Measurements from ENCODE around the gene SEMA4A. TPM values are rescaled to one million over a fixed set of nuclear protein-coding genes. Genes with fewer than 3 reads are reported as not detected.

SEMA4A gene
- total and polyA plus RNA-seq, 5 donors: 2.3 to 3.7 (median 2.7) TPM

DNA sequence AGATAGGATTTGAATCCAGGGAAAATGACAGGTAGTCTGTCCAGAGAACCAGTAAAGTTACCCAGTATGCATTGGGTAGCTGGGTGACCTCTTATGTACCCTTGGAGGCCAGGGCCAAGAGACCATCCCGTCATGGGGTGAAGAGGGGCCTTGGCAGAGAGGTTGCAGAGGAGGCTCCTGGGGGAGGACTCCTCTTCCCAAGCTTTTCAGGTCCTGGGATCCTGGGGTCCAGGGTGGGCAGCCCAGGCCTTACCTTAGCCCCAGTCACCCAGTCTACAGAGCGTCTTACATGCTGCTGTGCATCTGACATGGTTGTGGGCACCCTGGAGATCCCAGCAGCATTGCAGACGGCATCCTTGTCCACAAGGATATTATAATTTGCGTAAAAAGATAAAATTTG lies 73.4 kb downstream of the SEMA4A start:
- Histone ChIP-seq H3K4me3 (ENCODE audit: low read length) (no peak overlapping the region), H3K4me1 (ENCODE audit: control insufficient read depth, insufficient read depth, low read length) (no peaks in the 10 kb centered on the region), H3K27ac (ENCODE audit: low read length) (no peak overlapping the region), H3K9me3 (ENCODE audit: control insufficient read depth, low read length) (no peaks in the 10 kb centered on the region), H3K27me3 (ENCODE audit: control insufficient read depth, insufficient read depth) (no peaks in the 10 kb centered on the region)
- DNase-seq (no peak), ATAC-seq (no peak)
- 86% methylated on average over 4 of the region's 4 CpGs for WGBS
- intact Hi-C loops (cut with DNase I): loop anchor here in 2 of 4 donors (5.0 to 10.0 kb wide), 2 partner anchors 79 to 132 kb away; no protein-coding TSS in a partner anchor

Other genes starting within 250 kb of the SEMA4A start
- gene RIT1, start 242.2 kb upstream of the SEMA4A start, total RNA-seq: 10 to 100 TPM; 21.6 to 26.2 (median 22.5) TPM
- gene RIT1, start 242.2 kb upstream of the SEMA4A start, polyA plus RNA-seq: 9.4 TPM
- 10 to 100 TPM; 24.0 to 29.3 (median 28.8) TPM for gene KHDC4, start 219.2 kb upstream of the SEMA4A start, total RNA-seq
- gene KHDC4, start 219.2 kb upstream of the SEMA4A start, polyA plus RNA-seq: 20.0 TPM
- not detected for gene RXFP4, start 211.9 kb upstream of the SEMA4A start, total RNA-seq
- gene RXFP4, start 211.9 kb upstream of the SEMA4A start, polyA plus RNA-seq: not detected
- 10 to 100 TPM; 56.6 to 75.7 (median 66.7) TPM for gene ARHGEF2, start 175.0 kb upstream of the SEMA4A start, total RNA-seq
- 34.9 TPM for gene ARHGEF2, start 175.0 kb upstream of the SEMA4A start, polyA plus RNA-seq
- gene SSR2, start 132.6 kb upstream of the SEMA4A start, total RNA-seq: 100 to 1,000 TPM in 1 of 4 donors, 10 to 100 TPM in 3; 82.0 to 112 (median 93.1) TPM
- 93.3 TPM for gene SSR2, start 132.6 kb upstream of the SEMA4A start, polyA plus RNA-seq
- gene UBQLN4, start 99.8 kb upstream of the SEMA4A start, total RNA-seq: 10 to 100 TPM; 23.9 to 28.7 (median 27.0) TPM
- 13.7 TPM for gene UBQLN4, start 99.8 kb upstream of the SEMA4A start, polyA plus RNA-seq
- 10 to 100 TPM; 43.8 to 55.2 (median 51.5) TPM for gene LAMTOR2, start 98.8 kb upstream of the SEMA4A start, total RNA-seq
- 100 TPM for gene LAMTOR2, start 98.8 kb upstream of the SEMA4A start, polyA plus RNA-seq
- gene RAB25, start 92.4 kb upstream of the SEMA4A start, total RNA-seq: not detected
- gene RAB25, start 92.4 kb upstream of the SEMA4A start, polyA plus RNA-seq: 0.07 TPM
- gene MEX3A, start 71.1 kb upstream of the SEMA4A start, total RNA-seq: under 1 TPM; 0.17 to 0.33 (median 0.19) TPM
- gene MEX3A, start 71.1 kb upstream of the SEMA4A start, polyA plus RNA-seq: 0.25 TPM
- 100 to 1,000 TPM; 238 to 451 (median 281) TPM for gene LMNA, start 38.9 kb upstream of the SEMA4A start, total RNA-seq
- 247 TPM for gene LMNA, start 38.9 kb upstream of the SEMA4A start, polyA plus RNA-seq
- gene SLC25A44, start 40.5 kb downstream of the SEMA4A start, total RNA-seq: 10 to 100 TPM; 14.2 to 21.5 (median 15.7) TPM
- gene SLC25A44, start 40.5 kb downstream of the SEMA4A start, polyA plus RNA-seq: 8.6 TPM
- 10 to 100 TPM; 55.3 to 62.9 (median 59.5) TPM for gene PMF1, start 59.4 kb downstream of the SEMA4A start, total RNA-seq
- 93.6 TPM for gene PMF1, start 59.4 kb downstream of the SEMA4A start, polyA plus RNA-seq
- under 1 TPM in 3 of 4 donors, not detected in 1; 0.54 to 0.92 (median 0.66) TPM for gene BGLAP, start 88.6 kb downstream of the SEMA4A start, total RNA-seq
- 0.45 TPM for gene BGLAP, start 88.6 kb downstream of the SEMA4A start, polyA plus RNA-seq
- gene PAQR6, start 94.5 kb downstream of the SEMA4A start, total RNA-seq: 1 to 10 TPM in 2 of 4 donors, under 1 TPM in 2; 0.68 to 1.5 (median 0.95) TPM
- 1.3 TPM for gene PAQR6, start 94.5 kb downstream of the SEMA4A start, polyA plus RNA-seq
- gene SMG5, start 129.2 kb downstream of the SEMA4A start, total RNA-seq: 10 to 100 TPM; 55.2 to 73.6 (median 62.2) TPM
- 55.3 TPM for gene SMG5, start 129.2 kb downstream of the SEMA4A start, polyA plus RNA-seq
- gene TMEM79, start 130.7 kb downstream of the SEMA4A start, total RNA-seq: 1 to 10 TPM in 3 of 4 donors, under 1 TPM in 1; 0.95 to 2.4 (median 1.9) TPM
- 1.9 TPM for gene TMEM79, start 130.7 kb downstream of the SEMA4A start, polyA plus RNA-seq
- 10 to 100 TPM; 19.8 to 28.4 (median 25.5) TPM for gene GLMP, start 142.1 kb downstream of the SEMA4A start, total RNA-seq
- gene GLMP, start 142.1 kb downstream of the SEMA4A start, polyA plus RNA-seq: 22.0 TPM
- not detected for gene VHLL, start 145.7 kb downstream of the SEMA4A start, total RNA-seq
- not detected for gene VHLL, start 145.7 kb downstream of the SEMA4A start, polyA plus RNA-seq
- 100 to 1,000 TPM; 126 to 151 (median 138) TPM for gene CCT3, start 184.7 kb downstream of the SEMA4A start, total RNA-seq
- 125 TPM for gene CCT3, start 184.7 kb downstream of the SEMA4A start, polyA plus RNA-seq
- gene TSACC, start 184.9 kb downstream of the SEMA4A start, total RNA-seq: not detected
- gene TSACC, start 184.9 kb downstream of the SEMA4A start, polyA plus RNA-seq: 0.38 TPM
- gene RHBG, start 215.6 kb downstream of the SEMA4A start, total RNA-seq: not detected
- gene RHBG, start 215.6 kb downstream of the SEMA4A start, polyA plus RNA-seq: 0.20 TPM